IPS-NIHi11 (cell line): Measurements from ENCODE around the gene CDH23.

Source experiments
- DNase-seq: peaks from one replicate; pipeline ENCODE4 v3.0.0; 2012; ENCODE audit warnings: mixed read lengths, low spot score

Gene CDH23

GRCh38 chr10:71802235-71802634, 405.5 kb downstream of the CDH23 start:
- no peak for DNase-seq

- DNase-seq = no peak
These were observed 406.2 kb downstream of the CDH23 start for GRCh38 chr10:71802715-71803488.

- no peak for DNase-seq
These were observed 407.4 kb downstream of the CDH23 start for GRCh38 chr10:71804077-71804476.

- peak; percentile 97 for DNase-seq
These were observed 409.3 kb downstream of the CDH23 start for GRCh38 chr10:71805776-71806703.

- DNase-seq = no peak
These were observed 410.2 kb downstream of the CDH23 start for GRCh38 chr10:71806704-71807556.

- DNase-seq = no peak
These were observed 411.1 kb downstream of the CDH23 start for GRCh38 chr10:71807557-71808510.

- no peak for DNase-seq
These were observed 412.9 kb downstream of the CDH23 start for GRCh38 chr10:71809628-71810027.

GRCh38 chr10:71810048-71810750, 413.5 kb downstream of the CDH23 start:
- no peak for DNase-seq

- DNase-seq = no peak
These were observed 414.6 kb downstream of the CDH23 start for GRCh38 chr10:71811351-71811750.

- DNase-seq = peak; percentile 84
These were observed 415.5 kb downstream of the CDH23 start for GRCh38 chr10:71812016-71812912.

GRCh38 chr10:71812913-71813590, 416.3 kb downstream of the CDH23 start:
- DNase-seq = peak; percentile 42

- peak; percentile 79 for DNase-seq
These were observed 418.2 kb downstream of the CDH23 start for GRCh38 chr10:71814922-71815411.

- DNase-seq = no peak
These were observed 418.9 kb downstream of the CDH23 start for GRCh38 chr10:71815515-71816130.

GRCh38 chr10:71816421-71816851, 419.7 kb downstream of the CDH23 start:
- no peak for DNase-seq

GRCh38 chr10:71816936-71817618, 420.4 kb downstream of the CDH23 start:
- no peak for DNase-seq

GRCh38 chr10:71817831-71818655, 421.3 kb downstream of the CDH23 start:
- DNase-seq = no peak
